Esophagus (tissue), 2 donors: ENCODE measurements around the gene ATAD2B. TPM values are rescaled to one million over a fixed set of nuclear protein-coding genes. Genes with fewer than 3 reads are reported as not detected.

Experiments
- H3K27ac ChIP-seq, 2 donors: one replicate each; pipeline ENCODE4 v1.5.1; 2013; ENCODE audit warnings: low read depth in 2 of 2, mild to moderate bottlenecking in 2 of 2, inconsistent platforms in 1 of 2, low read length in 1 of 2, moderate library complexity in 1 of 2
- H3K27me3 ChIP-seq, 2 donors: one replicate each; pipeline ENCODE4 v1.6.1; 2013; ENCODE audit warnings: low read length in 2 of 2, control low read depth in 1 of 2, mild to moderate bottlenecking in 1 of 2; ENCODE audit not compliant: insufficient read depth in 2 of 2, control insufficient read depth in 1 of 2
- H3K36me3 ChIP-seq, 2 donors: one replicate each; pipeline ENCODE4 v1.6.1; 2013; ENCODE audit warnings: low read length in 1 of 2; ENCODE audit not compliant: control insufficient read depth in 2 of 2, insufficient read depth in 2 of 2
- H3K4me1 ChIP-seq, 2 donors: one replicate each; pipeline ENCODE4 v1.6.1; 2013; ENCODE audit warnings: low read length in 1 of 2; ENCODE audit not compliant: control insufficient read depth in 2 of 2, insufficient read depth in 2 of 2
- H3K4me3 ChIP-seq, 2 donors: one replicate each; pipeline ENCODE4 v1.5.1; 2013; ENCODE audit warnings: low read length in 2 of 2, mild to moderate bottlenecking in 2 of 2, low read depth in 1 of 2, moderate library complexity in 1 of 2
- H3K9me3 ChIP-seq, 2 donors: one replicate each; pipeline ENCODE4 v1.6.1; 2013; ENCODE audit warnings: mild to moderate bottlenecking in 2 of 2, low read depth in 1 of 2, low read length in 1 of 2, moderate library complexity in 1 of 2; ENCODE audit not compliant: control insufficient read depth in 2 of 2, insufficient read depth in 1 of 2
- WGBS, 2 donors: extraction: QIAGEN DNeasy Blood & Tissue Kit; methylation state at CpG; one replicate each; pipeline ENCODE4 v1.1.7; 2013; 5-methylcytosine and 5-hydroxymethylcytosine counted together
- polyA plus RNA-seq, 2 donors: library from polyadenylated mRNA; stranded (reverse); fragments of 200-250 nt; gene quantifications; one replicate each; pipeline ENCODE4 v1.2.3, GENCODE V29; 2013
- donor health status: healthy with polysubstance abuse.
- donor health status: Bipolar disorder and iron deficiency.

ATAD2B gene
- polyA plus RNA-seq, 2 donors, result 4.0 to 5.8 TPM

- Histone ChIP-seq H3K36me3 (no peaks in the 10 kb centered on the region), H3K27me3 (no peaks in the 10 kb centered on the region), H3K27ac (peak overlapping the region; percentile 91 to 98), H3K4me3 (peak overlapping the region; percentile 87 to 97), H3K9me3 (no peaks in the 10 kb centered on the region), H3K4me1 (no peaks in the 10 kb centered on the region)
- 1% methylated on average over 28 to 46 of the region's 46 CpGs for WGBS, 2 donors
These were observed 14.0 kb upstream of the ATAD2B start for GRCh38 chr2:23940718-23941620.

- Histone ChIP-seq H3K4me1 (no peaks in the 10 kb centered on the region), H3K4me3 (peak within 1 kb of the TSS; percentile 87 to 97), H3K9me3 (no peaks in the 10 kb centered on the region), H3K27ac (peak within 1 kb of the TSS; percentile 91 to 98), H3K27me3 (no peaks in the 10 kb centered on the region), H3K36me3 (no peaks in the 10 kb centered on the region)
- 0% methylated on average over 61 to 77 of the region's 77 CpGs for WGBS, 2 donors
These were observed 13.2 kb upstream of the ATAD2B start, which contains the start of gene UBXN2A for GRCh38 chr2:23939987-23940717. UBXN2A (plus strand) TSS chr2:23940463; CDS start chr2:23958315, 17,852 bp downstream.

- WGBS, 2 donors, result 71 to 81% methylated on average over 1 of the region's 1 CpG
- Histone ChIP-seq H3K4me1 (no peaks in the 10 kb centered on the region), H3K27me3 (no peaks in the 10 kb centered on the region), H3K9me3 (no peaks in the 10 kb centered on the region), H3K4me3 (no peak overlapping the region), H3K36me3 (no peaks in the 10 kb centered on the region), H3K27ac (no peak overlapping the region)
These were observed 7.3 kb upstream of the ATAD2B start for GRCh38 chr2:23934259-23934658.

- no peaks in the 10 kb centered on the region for H3K9me3 ChIP-seq
- peak overlapping the region; percentile 91 to 93 for H3K4me3 ChIP-seq
- H3K27me3 ChIP-seq, result no peaks in the 10 kb centered on the region
- peaks cover 2 to 4% of the 10 kb centered on the region in 2 donors for H3K4me1 ChIP-seq
- 0% methylated on average over 39 of the region's 39 CpGs for WGBS, 2 donors
- H3K27ac ChIP-seq, result peak overlapping the region; percentile 97 to 98
- no peaks in the 10 kb centered on the region for H3K36me3 ChIP-seq
These were observed 603 bp downstream of the ATAD2B start for GRCh38 chr2:23926290-23926749.

GRCh38 chr2:23925702-23926289 is 1.1 kb downstream of the ATAD2B start:
- H3K4me1 ChIP-seq, result peaks cover 2 to 4% of the 10 kb centered on the region in 2 donors
- H3K27ac ChIP-seq, result peak overlapping the region; percentile 97 to 98
- no peaks in the 10 kb centered on the region for H3K36me3 ChIP-seq
- 1 to 2% methylated on average over 13 of the region's 13 CpGs for WGBS, 2 donors
- H3K4me3 ChIP-seq, result peak overlapping the region; percentile 91 to 93
- H3K9me3 ChIP-seq, result no peaks in the 10 kb centered on the region
- no peaks in the 10 kb centered on the region for H3K27me3 ChIP-seq

GRCh38 chr2:23924589-23925359 is 2.1 kb downstream of the ATAD2B start:
- H3K27me3 ChIP-seq, result no peaks in the 10 kb centered on the region
- H3K36me3 ChIP-seq, result no peaks in the 10 kb centered on the region
- no peaks in the 10 kb centered on the region for H3K9me3 ChIP-seq
- H3K27ac ChIP-seq, result no peak overlapping the region
- H3K4me3 ChIP-seq, result peak overlapping the region in 1 of 2 donors; percentile 91
- 20 to 22% methylated on average over 7 of the region's 7 CpGs for WGBS, 2 donors
- H3K4me1 ChIP-seq, result peaks cover 2 to 4% of the 10 kb centered on the region in 2 donors

GRCh38 chr2:23918837-23919489 is 8.0 kb downstream of the ATAD2B start:
- H3K9me3 ChIP-seq, result no peaks in the 10 kb centered on the region
- no peak overlapping the region for H3K4me3 ChIP-seq
- no peak overlapping the region for H3K27ac ChIP-seq
- no peaks in the 10 kb centered on the region for H3K27me3 ChIP-seq
- no peaks in the 10 kb centered on the region for H3K4me1 ChIP-seq
- no peaks in the 10 kb centered on the region for H3K36me3 ChIP-seq
- 84 to 85% methylated on average over 8 of the region's 8 CpGs for WGBS, 2 donors

GRCh38 chr2:23916727-23917405 is 10.1 kb downstream of the ATAD2B start:
- H3K4me1 ChIP-seq, result no peaks in the 10 kb centered on the region
- H3K36me3 ChIP-seq, result no peaks in the 10 kb centered on the region
- WGBS, 2 donors, result 65 to 68% methylated on average over 3 of the region's 3 CpGs

More at GRCh38 chr2:23916727-23917405, 10.1 kb downstream of the ATAD2B start:
- Histone ChIP-seq H3K27me3 (no peaks in the 10 kb centered on the region), H3K27ac (no peak overlapping the region), H3K4me3 (no peak overlapping the region), H3K9me3 (no peaks in the 10 kb centered on the region)
